ENCODE data around the gene MINDY4B. TPM values are rescaled to one million over a fixed set of nuclear protein-coding genes. Genes with fewer than 3 reads are reported as not detected.

Gene MINDY4B
- total and polyA plus RNA-seq, 2 of the 13 experiments (the other 11 are each of a cell fraction or from before 2014, with no cell fraction given), result not detected

- DNase-seq (ENCODE audit: low spot score), result no peak
- intact Hi-C loops (cut with micrococcal nuclease; ENCODE audit: unreplicated experiment), result no loop called here
Observed at GRCh38 chr3:150878996-150879575, 26.2 kb downstream of the MINDY4B start.

More at GRCh38 chr3:150878996-150879575, 26.2 kb downstream of the MINDY4B start:
- no peak for ATAC-seq
- Histone ChIP-seq H3K27me3 (ENCODE audit: control insufficient read depth in 1 of 2, insufficient read depth in 2 of 2, low read length in 2 of 2) (peaks cover 0 to 5% of the 10 kb centered on the region in 2 experiments; a peak in 1 of 5 replicates), H3K9me3 (ENCODE audit: low read length) (no peaks in the 10 kb centered on the region), H3K79me2 (ENCODE audit: insufficient read depth, low read length) (no peaks in the 10 kb centered on the region), H4K20me1 (ENCODE audit: insufficient read depth, low read length) (no peaks in the 10 kb centered on the region), H3K4me3 (replicated peaks in 1 of 3; ENCODE audit: insufficient read depth in 1 of 3, low read depth in 2 of 3, low read length in 3 of 3) (no peak overlapping the region), H3K4me1 (ENCODE audit: insufficient read depth, low read length) (no peaks in the 10 kb centered on the region), H3K9ac (ENCODE audit: insufficient read depth, low read depth, low read length) (no peak overlapping the region), H3K36me3 (replicated peaks in 1 of 2; ENCODE audit: control insufficient read depth in 1 of 2, insufficient read depth in 2 of 2, low read length in 2 of 2) (no peaks in the 10 kb centered on the region), H3K4me2 (ENCODE audit: low read depth, low read length) (no peak overlapping the region), H2AFZ (ENCODE audit: low read length) (no peak overlapping the region), H3K27ac (ENCODE audit: extremely low read length, insufficient read depth, low read length) (no peak overlapping the region)
- TF ChIP-seq ZNF562 (CRISPR knock-in tag; IDR thresholded peaks at IDR 0.05; ENCODE audit: borderline replicate concordance) (no peak), ZNF740 (CRISPR knock-in tag; IDR thresholded peaks at IDR 0.05) (no peak), IRF9 (CRISPR knock-in tag; IDR thresholded peaks at IDR 0.05; ENCODE audit: borderline replicate concordance) (no peak), IRX3 (CRISPR knock-in tag; IDR thresholded peaks at IDR 0.05; ENCODE audit: borderline replicate concordance, low read depth) (no peak), HOXA3 (CRISPR knock-in tag; IDR thresholded peaks at IDR 0.05) (no peak), HOMEZ (CRISPR knock-in tag; IDR thresholded peaks at IDR 0.05; ENCODE audit: low read depth) (no peak), RCOR2 (CRISPR knock-in tag; IDR thresholded peaks at IDR 0.05) (no peak), MBD4 (IDR thresholded peaks at IDR 0.05; ENCODE audit: borderline replicate concordance, low read length) (no peak), ZNF556 (CRISPR knock-in tag; IDR thresholded peaks at IDR 0.05; ENCODE audit: borderline replicate concordance) (no peak), ZNF597 (CRISPR knock-in tag; IDR thresholded peaks at IDR 0.05) (no peak), ZFP37 (CRISPR knock-in tag; IDR thresholded peaks at IDR 0.05; ENCODE audit: borderline replicate concordance) (no peak), NFRKB (IDR thresholded peaks at IDR 0.05) (no peak)
- ChIA-PET POLR2A (no interaction called here), CTCF (ENCODE audit: low intra/inter-chr PET ratio, low total read pairs) (no interaction called here)
- no peak for FAIRE-seq
- in situ Hi-C loops (cut with HindIII; ENCODE audit: extremely low pct_ligation_motif_present, low pct_unique_long_range_greater_than_20kb), result no loop called here
- WGBS (ENCODE audit: low lambda C conversion rate), result 14% methylated on average over 2 of the region's 2 CpGs
- no TSS peak for BruUV-seq (replicated peaks)
